Natural killer cell treated with Interleukin-12 subunit alpha and Interleukin-12 subunit beta and Interleukin-15 and Interleukin-18, amount 100 ng/mL, for 72 hours (primary cell): ENCODE data around the gene MTFP1. TPM values are rescaled to one million over a fixed set of nuclear protein-coding genes. Genes with fewer than 3 reads are reported as not detected.
A peak's percentile ranks its signal among the peaks of the same experiment; 100 is the strongest.
"Not testable (repeated sequence)": the region's sequence is repeated elsewhere in the genome, so short reads cannot be mapped to it uniquely, and the experiment has no call there.

Experiments
- ATAC-seq, 2 donors: fragments of 150-1000 bp; cut with Tn5 transposase in 1 of 2; sonication (Bioruptor Pico), chemical (Tn5 transposase) in 1 of 2; 2 replicates each; pipeline ENCODE4 v1.10.0; 2021
- DNase-seq: peaks from one replicate; pipeline ENCODE4 v3.0.0; 2022; ENCODE audit warnings: low spot score
- H3K27ac Mint-ChIP-seq, 2 donors: 1 replicate in 1 of 2; 2 replicates in 1 of 2; pipeline ENCODE4 v1.8.0; 2022; ENCODE audit warnings: mixed read lengths in 2 of 2, mild to moderate bottlenecking in 1 of 2, moderate library complexity in 1 of 2
- H3K27me3 Mint-ChIP-seq, 2 donors: 1 replicate in 1 of 2; 2 replicates in 1 of 2; pipeline ENCODE4 v1.8.0; 2022; ENCODE audit warnings: mixed read lengths in 2 of 2
- H3K36me3 Mint-ChIP-seq: one replicate; pipeline ENCODE4 v1.8.0; 2022; ENCODE audit warnings: mixed read lengths
- H3K4me1 Mint-ChIP-seq, 2 donors: 1 replicate in 1 of 2; 2 replicates in 1 of 2; pipeline ENCODE4 v1.8.0; 2022; ENCODE audit warnings: low read depth in 2 of 2, mixed read lengths in 2 of 2, mild to moderate bottlenecking in 1 of 2
- H3K4me3 Mint-ChIP-seq: one replicate; pipeline ENCODE4 v1.8.0; 2022; ENCODE audit warnings: mixed read lengths
- H3K9me3 Mint-ChIP-seq: 2 replicates; pipeline ENCODE4 v1.8.0; 2022; ENCODE audit warnings: mixed read lengths
- total RNA-seq, 2 donors: library from RNA; stranded (reverse); gene quantifications; one replicate each; pipeline ENCODE4 v1.2.3, GENCODE V29; 2022

Gene MTFP1
- total RNA-seq, 2 donors from 2014 or later: 58.7 to 67.4 TPM

GRCh38 chr22:30459181-30460052 is 33.8 kb downstream of the MTFP1 start:
- Mint-ChIP-seq H3K4me3 (no peak overlapping the region), H3K27me3 (peaks cover 13 to 15% of the 10 kb centered on the region in 2 donors), H3K4me1 (peaks cover 0 to 8% of the 10 kb centered on the region in 2 donors), H3K27ac (no peak overlapping the region), H3K36me3 (no peaks in the 10 kb centered on the region), H3K9me3 (no peaks in the 10 kb centered on the region)
- DNase-seq (no peak), ATAC-seq (peak; percentile 54 to 62)

- peaks cover 0 to 8% of the 10 kb centered on the region in 2 donors for H3K4me1 Mint-ChIP-seq
- H3K4me3 Mint-ChIP-seq: no peak overlapping the region
- no peak for ATAC-seq
- H3K9me3 Mint-ChIP-seq: peaks cover 4% of the 10 kb centered on the region
- peaks cover 19 to 21% of the 10 kb centered on the region in 2 donors for H3K27me3 Mint-ChIP-seq
- H3K36me3 Mint-ChIP-seq: peaks cover 4% of the 10 kb centered on the region
- H3K27ac Mint-ChIP-seq: no peak overlapping the region
- DNase-seq: no peak
These were observed 34.6 kb downstream of the MTFP1 start for GRCh38 chr22:30460147-30460546.

- H3K36me3 Mint-ChIP-seq, H3K4me1 Mint-ChIP-seq, DNase-seq, H3K9me3 Mint-ChIP-seq, ATAC-seq, H3K4me3 Mint-ChIP-seq, H3K27ac Mint-ChIP-seq: not testable (repeated sequence)
- H3K27me3 Mint-ChIP-seq: peaks cover 22 to 25% of the 10 kb centered on the region in 2 donors
These were observed 35.0 kb downstream of the MTFP1 start for GRCh38 chr22:30460555-30460954.

GRCh38 chr22:30469165-30469564 is 43.6 kb downstream of the MTFP1 start:
- DNase-seq: no peak
- peaks cover 5% of the 10 kb centered on the region for H3K9me3 Mint-ChIP-seq
- peaks cover 5% of the 10 kb centered on the region for H3K36me3 Mint-ChIP-seq
- no peak for ATAC-seq
- H3K4me1 Mint-ChIP-seq: peaks cover 12 to 13% of the 10 kb centered on the region in 2 donors
- peaks cover 21 to 27% of the 10 kb centered on the region in 2 donors for H3K27me3 Mint-ChIP-seq
- H3K4me3 Mint-ChIP-seq: no peak overlapping the region
- H3K27ac Mint-ChIP-seq: no peak overlapping the region

GRCh38 chr22:30470655-30471054 is 45.1 kb downstream of the MTFP1 start:
- peaks cover 14 to 21% of the 10 kb centered on the region in 2 donors for H3K27me3 Mint-ChIP-seq
- H3K9me3 Mint-ChIP-seq: no peaks in the 10 kb centered on the region
- no peaks in the 10 kb centered on the region for H3K36me3 Mint-ChIP-seq
- H3K27ac Mint-ChIP-seq: no peak overlapping the region
- peak overlapping the region; percentile 15 for H3K4me3 Mint-ChIP-seq
- ATAC-seq: no peak
- no peak for DNase-seq
- H3K4me1 Mint-ChIP-seq: peaks cover 12 to 13% of the 10 kb centered on the region in 2 donors

- Mint-ChIP-seq H3K27ac (peak within 1 kb of the TSS; percentile 44 to 81), H3K27me3 (peaks cover 12 to 15% of the 10 kb centered on the region in 2 donors), H3K9me3 (no peaks in the 10 kb centered on the region), H3K36me3 (no peaks in the 10 kb centered on the region), H3K4me1 (peaks cover 12 to 13% of the 10 kb centered on the region in 2 donors), H3K4me3 (no peak within 1 kb of the TSS)
- ATAC-seq: no peak
- DNase-seq: no peak
These were observed 46.2 kb downstream of the MTFP1 start, which contains the start of gene SEC14L3 for GRCh38 chr22:30471616-30472318. Gene SEC14L3 (minus strand): TSS chr22:30472017. CDS start chr22:30471958, 59 bp downstream.

- H3K9me3 Mint-ChIP-seq: no peaks in the 10 kb centered on the region
- H3K27ac Mint-ChIP-seq: peak overlapping the region; percentile 44 to 81
- DNase-seq (no peak), ATAC-seq (peak; percentile 54 to 69)
- no peaks in the 10 kb centered on the region for H3K36me3 Mint-ChIP-seq
- peaks cover 12 to 13% of the 10 kb centered on the region in 2 donors for H3K4me1 Mint-ChIP-seq
- peak overlapping the region; percentile 39 for H3K4me3 Mint-ChIP-seq
- H3K27me3 Mint-ChIP-seq: peaks cover 15 to 21% of the 10 kb centered on the region in 2 donors
These were observed 47.6 kb downstream of the MTFP1 start for GRCh38 chr22:30472994-30473720.

- no peak overlapping the region for H3K27ac Mint-ChIP-seq
- no peak overlapping the region for H3K4me3 Mint-ChIP-seq
- ATAC-seq (no peak), DNase-seq (no peak)
- no peaks in the 10 kb centered on the region for H3K36me3 Mint-ChIP-seq
- no peaks in the 10 kb centered on the region for H3K9me3 Mint-ChIP-seq
- peaks cover 15 to 21% of the 10 kb centered on the region in 2 donors for H3K27me3 Mint-ChIP-seq
- H3K4me1 Mint-ChIP-seq: peaks cover 12 to 13% of the 10 kb centered on the region in 2 donors
These were observed 48.6 kb downstream of the MTFP1 start for GRCh38 chr22:30474121-30474520.

GRCh38 chr22:30474683-30475424 is 49.3 kb downstream of the MTFP1 start:
- Mint-ChIP-seq H3K27ac (no peak overlapping the region), H3K36me3 (no peaks in the 10 kb centered on the region), H3K27me3 (peaks cover 15 to 21% of the 10 kb centered on the region in 2 donors), H3K4me1 (peaks cover 12 to 13% of the 10 kb centered on the region in 2 donors), H3K4me3 (no peak overlapping the region), H3K9me3 (no peaks in the 10 kb centered on the region)
- DNase-seq (peak; percentile 5), ATAC-seq (no peak)

Other genes with a start within 250 kb of the MTFP1 start
- 100 to 1,000 TPM in 1 of 2 donors, 10 to 100 TPM in 1; 63.3 to 125 TPM for gene LIF, start 179.0 kb upstream of the MTFP1 start, total RNA-seq
- 10 to 100 TPM; 15.5 to 38.7 TPM for gene OSM, start 158.9 kb upstream of the MTFP1 start, total RNA-seq
- 1 to 10 TPM; 4.0 to 4.4 TPM for gene CASTOR1, start 136.3 kb upstream of the MTFP1 start, total RNA-seq
- 10 to 100 TPM; 13.9 to 28.3 TPM for gene TBC1D10A, start 98.8 kb upstream of the MTFP1 start, total RNA-seq
- 100 to 1,000 TPM; 225 to 301 TPM for gene SF3A1, start 68.9 kb upstream of the MTFP1 start, total RNA-seq
- gene CCDC157, start 68.8 kb upstream of the MTFP1 start, total RNA-seq: 1 to 10 TPM; 3.3 to 6.8 TPM
- 1 to 10 TPM; 5.2 to 7.4 TPM for gene RNF215, start 38.4 kb upstream of the MTFP1 start, total RNA-seq
- 1 to 10 TPM in 1 of 2 donors, under 1 TPM in 1; 0.40 to 1.3 TPM for gene SEC14L2, start 28.8 kb upstream of the MTFP1 start, total RNA-seq
- gene SEC14L3, start 46.2 kb downstream of the MTFP1 start, total RNA-seq: not detected
- not detected for gene SEC14L4, start 79.9 kb downstream of the MTFP1 start, total RNA-seq
- not detected for gene SEC14L6, start 121.0 kb downstream of the MTFP1 start, total RNA-seq
- gene GAL3ST1, start 148.9 kb downstream of the MTFP1 start, total RNA-seq: not detected
- 100 to 1,000 TPM in 1 of 2 donors, 10 to 100 TPM in 1; 94.5 to 173 TPM for gene PES1, start 166.1 kb downstream of the MTFP1 start, total RNA-seq
- under 1 TPM in 1 of 2 donors, not detected in 1; 0.19 TPM for gene TCN2, start 181.4 kb downstream of the MTFP1 start, total RNA-seq
- 1 to 10 TPM; 3.4 to 6.8 TPM for gene SLC35E4, start 210.0 kb downstream of the MTFP1 start, total RNA-seq
- 1 to 10 TPM; 7.1 to 7.7 TPM for gene DUSP18, start 242.1 kb downstream of the MTFP1 start, total RNA-seq